Activated naive CD4-positive, alpha-beta T cell treated with anti-CD3 and anti-CD28 coated beads, Interleukin-2, amount 10 ng/mL, durations not matched to agents 7 days and 5 days (primary cell): Measurements from ENCODE around the gene ATF6.
"Not testable (repeated sequence)": the region's sequence is repeated elsewhere in the genome, so short reads cannot be mapped to it uniquely, and the experiment has no call there.

ENCODE experiments used
- CTCF ChIA-PET: fragments of 350-600 bp; sonication (Branson Sonifier 250); formaldehyde crosslinking; loops from one replicate; lab custom pipeline; 2021; ENCODE audit warnings: antibody characterized with exemption; lab: Charles Lee
- DNase-seq: peaks from one replicate; pipeline ENCODE4 v3.0.0-alpha.2; 2020
- H3K27ac Mint-ChIP-seq: one replicate; pipeline ENCODE4 v1.8.0; 2021; ENCODE audit warnings: mild to moderate bottlenecking, moderate library complexity, mixed read lengths
- H3K27me3 Mint-ChIP-seq: one replicate; pipeline ENCODE4 v1.8.0; 2021; ENCODE audit warnings: mild to moderate bottlenecking, mixed read lengths
- H3K36me3 Mint-ChIP-seq: one replicate; pipeline ENCODE4 v1.8.0; 2021; ENCODE audit warnings: mixed read lengths
- H3K4me1 Mint-ChIP-seq: one replicate; pipeline ENCODE4 v1.8.0; 2021; ENCODE audit warnings: mixed read lengths
- H3K4me3 Mint-ChIP-seq: one replicate; pipeline ENCODE4 v1.8.0; 2021; ENCODE audit warnings: mild to moderate bottlenecking, moderate library complexity, mixed read lengths
- H3K9me3 Mint-ChIP-seq: one replicate; pipeline ENCODE4 v1.8.0; 2021; ENCODE audit warnings: mixed read lengths

ATF6 gene

GRCh38 chr1:161778522-161778921 is 12.4 kb downstream of the ATF6 start:
- CTCF ChIA-PET, result no interaction called here
- no peaks in the 10 kb centered on the region for H3K9me3 Mint-ChIP-seq
- no peak overlapping the region for H3K27ac Mint-ChIP-seq

GRCh38 chr1:161779393-161779792 is 13.3 kb downstream of the ATF6 start:
- Mint-ChIP-seq H3K36me3 (peaks cover 29% of the 10 kb centered on the region), H3K27ac (no peak overlapping the region), H3K4me1 (peaks cover 2% of the 10 kb centered on the region), H3K9me3 (no peaks in the 10 kb centered on the region), H3K27me3 (no peaks in the 10 kb centered on the region), H3K4me3 (no peak overlapping the region)
- no peak for DNase-seq
- CTCF ChIA-PET, result no interaction called here

More at GRCh38 chr1:161778522-161778921, 12.4 kb downstream of the ATF6 start:
- Mint-ChIP-seq H3K4me3 (no peak overlapping the region), H3K36me3 (peaks cover 21% of the 10 kb centered on the region), H3K4me1 (peaks cover 9% of the 10 kb centered on the region), H3K27me3 (no peaks in the 10 kb centered on the region)
- no peak for DNase-seq

GRCh38 chr1:161781995-161782394 is 15.9 kb downstream of the ATF6 start:
- Mint-ChIP-seq H3K27me3 (no peaks in the 10 kb centered on the region), H3K4me1 (peaks cover 2% of the 10 kb centered on the region), H3K4me3 (no peak overlapping the region), H3K36me3 (peaks cover 43% of the 10 kb centered on the region), H3K9me3 (no peaks in the 10 kb centered on the region), H3K27ac (no peak overlapping the region)
- CTCF ChIA-PET, result no interaction called here
- no peak for DNase-seq

- Mint-ChIP-seq H3K36me3 (peaks cover 44% of the 10 kb centered on the region), H3K27ac (no peak overlapping the region), H3K4me1 (peaks cover 2% of the 10 kb centered on the region), H3K4me3 (no peak overlapping the region), H3K9me3 (no peaks in the 10 kb centered on the region), H3K27me3 (no peaks in the 10 kb centered on the region)
- no peak for DNase-seq
- CTCF ChIA-PET, result interaction anchor here (0.6 to 1.3 kb wide), 2 partner anchors 9 to 216 kb away, joined by 3 read pairs; no protein-coding TSS in a partner anchor
Measured at GRCh38 chr1:161782886-161783285, 16.8 kb downstream of the ATF6 start.

GRCh38 chr1:161784968-161785367 is 18.8 kb downstream of the ATF6 start:
- CTCF ChIA-PET, result interaction anchor here (0.6 to 0.9 kb wide), 3 partner anchors 8 to 252 kb away, joined by 3 to 5 read pairs (median 4); partner anchors contain the start of gene OLFML2B
- no peaks in the 10 kb centered on the region for H3K9me3 Mint-ChIP-seq
- no peak overlapping the region for H3K4me3 Mint-ChIP-seq
- no peaks in the 10 kb centered on the region for H3K4me1 Mint-ChIP-seq
- no peaks in the 10 kb centered on the region for H3K27me3 Mint-ChIP-seq
- H3K27ac Mint-ChIP-seq, result no peak overlapping the region
- DNase-seq, result no peak
- H3K36me3 Mint-ChIP-seq, result peaks cover 42% of the 10 kb centered on the region

GRCh38 chr1:161787355-161787754 is 21.2 kb downstream of the ATF6 start:
- Mint-ChIP-seq H3K4me1 (no peaks in the 10 kb centered on the region), H3K36me3 (peaks cover 46% of the 10 kb centered on the region), H3K9me3 (no peaks in the 10 kb centered on the region), H3K27ac (no peak overlapping the region), H3K4me3 (no peak overlapping the region), H3K27me3 (no peaks in the 10 kb centered on the region)
- no peak for DNase-seq
- CTCF ChIA-PET, result no interaction called here

GRCh38 chr1:161790587-161791317 is 24.6 kb downstream of the ATF6 start:
- Mint-ChIP-seq H3K27ac (no peak overlapping the region), H3K9me3 (no peaks in the 10 kb centered on the region), H3K4me3 (no peak overlapping the region), H3K36me3 (peaks cover 46% of the 10 kb centered on the region), H3K27me3 (no peaks in the 10 kb centered on the region), H3K4me1 (peaks cover 4% of the 10 kb centered on the region)
- DNase-seq, result no peak
- CTCF ChIA-PET, result interaction anchor here (3.5 to 4.3 kb wide), 2 partner anchors 115 to 246 kb away, joined by 27 to 158 read pairs; no protein-coding TSS in a partner anchor

- no peaks in the 10 kb centered on the region for H3K9me3 Mint-ChIP-seq
- H3K36me3 Mint-ChIP-seq, result peaks cover 42% of the 10 kb centered on the region
- peaks cover 4% of the 10 kb centered on the region for H3K4me1 Mint-ChIP-seq
- CTCF ChIA-PET, result interaction anchor here (0.7 to 4.3 kb wide), 31 partner anchors 9 to 600 kb away, joined by 3 to 158 read pairs (median 3); partner anchors contain the start of gene OLFML2B
- DNase-seq, result no peak
- no peak overlapping the region for H3K27ac Mint-ChIP-seq
- no peak overlapping the region for H3K4me3 Mint-ChIP-seq
- H3K27me3 Mint-ChIP-seq, result no peaks in the 10 kb centered on the region
Measured at GRCh38 chr1:161791904-161792655, 26.0 kb downstream of the ATF6 start.

- peaks cover 4% of the 10 kb centered on the region for H3K4me1 Mint-ChIP-seq
- peak overlapping the region; percentile 50 for H3K27ac Mint-ChIP-seq
- no peaks in the 10 kb centered on the region for H3K9me3 Mint-ChIP-seq
- no peaks in the 10 kb centered on the region for H3K27me3 Mint-ChIP-seq
- no peak overlapping the region for H3K4me3 Mint-ChIP-seq
- no peak for DNase-seq
- peaks cover 46% of the 10 kb centered on the region for H3K36me3 Mint-ChIP-seq
- CTCF ChIA-PET, result interaction anchor here (0.7 to 4.3 kb wide), 33 partner anchors 9 to 599 kb away, joined by 3 to 158 read pairs (median 4); partner anchors contain the start of gene OLFML2B
Measured at GRCh38 chr1:161792740-161793139, 26.6 kb downstream of the ATF6 start.

- H3K27me3 Mint-ChIP-seq, result no peaks in the 10 kb centered on the region
- CTCF ChIA-PET, result interaction anchor here (1.0 kb wide), 1 partner anchor 237 kb away, joined by 4 read pairs; no protein-coding TSS in a partner anchor
- H3K4me1 Mint-ChIP-seq, result no peaks in the 10 kb centered on the region
- peaks cover 50% of the 10 kb centered on the region for H3K36me3 Mint-ChIP-seq
- no peaks in the 10 kb centered on the region for H3K9me3 Mint-ChIP-seq
- DNase-seq, result no peak
- no peak overlapping the region for H3K4me3 Mint-ChIP-seq
- H3K27ac Mint-ChIP-seq, result no peak overlapping the region
Measured at GRCh38 chr1:161799792-161800191, 33.7 kb downstream of the ATF6 start.

- peaks cover 55% of the 10 kb centered on the region for H3K36me3 Mint-ChIP-seq
- no peak overlapping the region for H3K4me3 Mint-ChIP-seq
- DNase-seq, result no peak
- H3K27ac Mint-ChIP-seq, result no peak overlapping the region
- no peaks in the 10 kb centered on the region for H3K27me3 Mint-ChIP-seq
- CTCF ChIA-PET, result interaction anchor here (1.0 kb wide), 1 partner anchor 10 kb away, joined by 3 read pairs; no protein-coding TSS in a partner anchor
- H3K9me3 Mint-ChIP-seq, result no peaks in the 10 kb centered on the region
- H3K4me1 Mint-ChIP-seq, result no peaks in the 10 kb centered on the region
Measured at GRCh38 chr1:161801955-161802354, 35.8 kb downstream of the ATF6 start.

GRCh38 chr1:161803181-161803580 is 37.1 kb downstream of the ATF6 start:
- CTCF ChIA-PET, result no interaction called here
- peaks cover 45% of the 10 kb centered on the region for H3K36me3 Mint-ChIP-seq
- no peak for DNase-seq
- no peak overlapping the region for H3K4me3 Mint-ChIP-seq
- no peaks in the 10 kb centered on the region for H3K9me3 Mint-ChIP-seq
- no peaks in the 10 kb centered on the region for H3K27me3 Mint-ChIP-seq
- no peaks in the 10 kb centered on the region for H3K4me1 Mint-ChIP-seq
- H3K27ac Mint-ChIP-seq, result no peak overlapping the region

- Mint-ChIP-seq H3K4me3 (no peak overlapping the region), H3K9me3 (peaks cover 14% of the 10 kb centered on the region), H3K36me3 (peaks cover 47% of the 10 kb centered on the region), H3K27me3 (no peaks in the 10 kb centered on the region), H3K4me1 (no peaks in the 10 kb centered on the region), H3K27ac (no peak overlapping the region)
- CTCF ChIA-PET, result no interaction called here
- no peak for DNase-seq
Measured at GRCh38 chr1:161805399-161806197, 39.5 kb downstream of the ATF6 start.

- DNase-seq, H3K4me1 Mint-ChIP-seq, H3K27ac Mint-ChIP-seq, H3K4me3 Mint-ChIP-seq, H3K27me3 Mint-ChIP-seq: not testable (repeated sequence)
- CTCF ChIA-PET, result interaction anchor here (1.2 kb wide), 1 partner anchor 232 kb away, joined by 3 read pairs; no protein-coding TSS in a partner anchor
- peaks cover 16% of the 10 kb centered on the region for H3K9me3 Mint-ChIP-seq
- H3K36me3 Mint-ChIP-seq, result peaks cover 49% of the 10 kb centered on the region
Measured at GRCh38 chr1:161809202-161809601, 43.1 kb downstream of the ATF6 start.
